OCI-LY1 (cell line): Measurements from ENCODE around the gene MTREX.

Experiments used
- EZH2 ChIP-seq: fragments of 200-600 bp; sonication (generic), shearing (Covaris generic); IDR thresholded peaks from 2 replicates; pipeline ENCODE4 v1.8.0; 2017; ENCODE audit warnings: borderline replicate concordance, mixed run types, mild to moderate bottlenecking, antibody characterized with exemption, low read length, moderate library complexity, mixed read lengths
- TF ChIP-seq, protein P1 (sequence below): fragments of 200-600 bp; sonication (generic), shearing (Covaris generic); IDR thresholded peaks from 2 replicates; pipeline ENCODE4 v1.5.1; 2017; ENCODE audit warnings: mild to moderate bottlenecking, antibody characterized with exemption, low read length, moderate library complexity, mixed read lengths

- no peak for TF ChIP-seq EZH2
- TF ChIP-seq, protein P1, sequence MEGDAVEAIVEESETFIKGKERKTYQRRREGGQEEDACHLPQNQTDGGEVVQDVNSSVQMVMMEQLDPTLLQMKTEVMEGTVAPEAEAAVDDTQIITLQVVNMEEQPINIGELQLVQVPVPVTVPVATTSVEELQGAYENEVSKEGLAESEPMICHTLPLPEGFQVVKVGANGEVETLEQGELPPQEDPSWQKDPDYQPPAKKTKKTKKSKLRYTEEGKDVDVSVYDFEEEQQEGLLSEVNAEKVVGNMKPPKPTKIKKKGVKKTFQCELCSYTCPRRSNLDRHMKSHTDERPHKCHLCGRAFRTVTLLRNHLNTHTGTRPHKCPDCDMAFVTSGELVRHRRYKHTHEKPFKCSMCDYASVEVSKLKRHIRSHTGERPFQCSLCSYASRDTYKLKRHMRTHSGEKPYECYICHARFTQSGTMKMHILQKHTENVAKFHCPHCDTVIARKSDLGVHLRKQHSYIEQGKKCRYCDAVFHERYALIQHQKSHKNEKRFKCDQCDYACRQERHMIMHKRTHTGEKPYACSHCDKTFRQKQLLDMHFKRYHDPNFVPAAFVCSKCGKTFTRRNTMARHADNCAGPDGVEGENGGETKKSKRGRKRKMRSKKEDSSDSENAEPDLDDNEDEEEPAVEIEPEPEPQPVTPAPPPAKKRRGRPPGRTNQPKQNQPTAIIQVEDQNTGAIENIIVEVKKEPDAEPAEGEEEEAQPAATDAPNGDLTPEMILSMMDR: no peak
These were observed 56.1 kb downstream of the MTREX start for GRCh38 chr5:55363856-55364255.
